Psoas muscle (tissue), 8 donors: ENCODE data around the gene RAD51B. TPM values are rescaled to one million over a fixed set of nuclear protein-coding genes. Genes with fewer than 3 reads are reported as not detected.

Experiments used
- ATAC-seq, 4 donors: fragments of 200-7000 bp; cut with Tn5 transposase; one replicate each; pipeline ENCODE4 v1.9.1; 2020; ENCODE audit warnings: moderate library complexity in 3 of 4, mild to moderate bottlenecking in 2 of 4
- DNase-seq, 2 donors: peaks; one replicate each; pipeline ENCODE4 v3.0.0-alpha.2; 2020
- H3K27ac ChIP-seq: fragments of 200-600 bp; one replicate; pipeline ENCODE4 v1.8.0; 2022
- H3K27me3 ChIP-seq, 3 donors: fragments of 200-600 bp in 1 of 3; one replicate each; pipeline versions ENCODE4 v1.6.1 to v1.8.0; 2013 to 2022; ENCODE audit warnings: low read length in 2 of 3, mild to moderate bottlenecking in 2 of 3, moderate library complexity in 1 of 3; ENCODE audit not compliant: insufficient read depth in 3 of 3
- H3K36me3 ChIP-seq, 2 donors: fragments of 200-600 bp in 1 of 2; one replicate each; pipeline versions ENCODE4 v1.6.1 to v1.8.0; 2013 to 2022; ENCODE audit warnings: low read depth in 1 of 2, mild to moderate bottlenecking in 1 of 2, moderate library complexity in 1 of 2; ENCODE audit not compliant: insufficient read depth in 1 of 2
- H3K4me1 ChIP-seq: fragments of 200-600 bp; one replicate; pipeline ENCODE4 v1.8.0; 2022
- H3K4me3 ChIP-seq: fragments of 200-600 bp; one replicate; pipeline ENCODE4 v1.8.0; 2022; ENCODE audit warnings: mild to moderate bottlenecking
- H3K9me3 ChIP-seq: fragments of 200-600 bp; one replicate; pipeline ENCODE4 v1.8.0; 2022
- WGBS, 3 donors: extraction: QIAGEN DNeasy Blood & Tissue Kit; methylation state at CpG; one replicate each; pipeline versions ENCODE4 v1.1.6 to v1.1.7; 2013; 5-methylcytosine and 5-hydroxymethylcytosine counted together
- intact Hi-C, 2 donors: fragments of 100-400 bp; cut with DNase I; formaldehyde crosslinking; loops; one replicate each; pipeline versions ENCODE4 v1.11.0 to v1.14.2; 2022
- polyA plus RNA-seq, 3 donors: library from polyadenylated mRNA; stranded (reverse); fragments of 200-250 nt; gene quantifications; one replicate each; pipeline ENCODE4 v1.2.3, GENCODE V29; 2013
- total RNA-seq, 4 donors: library from RNA; stranded (reverse); fragmentation: NEBNext Ultra II Directional in 2 of 4; extraction: Animal tissue kit (Norgen Biotek cat#: 25700) in 2 of 4; gene quantifications; one replicate each; pipeline versions ENCODE4 v1.2.1 to v1.2.4, GENCODE V29; 2021 to 2023
- TF ChIP-seq, protein P1 (sequence below): fragments of 200-600 bp; IDR thresholded peaks from one replicate; pipeline ENCODE4 v1.8.0; 2022; ENCODE audit warnings: antibody characterized with exemption
- donor health status: healthy with polysubstance abuse.
- donor health status: DM: no; HTN: no; CAD: no; lungs with moderate emphysema.
- donor health status: Bipolar disorder and iron deficiency.
- donor health status: healthy.
- donor health status: DM: yes; HTN: yes; CAD: no.
- donor health status: DM: no; HTN: no; CAD: no.
- donor health status: DM: no; HTN: no; CAD: no.
- donor health status: DM: yes; HTN: yes; CAD: no.

Gene RAD51B
- total and polyA plus RNA-seq, 7 donors, result 0.60 to 7.2 (median 2.2) TPM

GRCh38 chr14:68386446-68386845, 566.9 kb downstream of the RAD51B start:
- no peak for DNase-seq
- intact Hi-C loops, result no loop called here
- no peak overlapping the region for H3K27ac ChIP-seq
- no peaks in the 10 kb centered on the region for H3K27me3 ChIP-seq
- H3K9me3 ChIP-seq, result no peaks in the 10 kb centered on the region
- TF ChIP-seq, protein P1, sequence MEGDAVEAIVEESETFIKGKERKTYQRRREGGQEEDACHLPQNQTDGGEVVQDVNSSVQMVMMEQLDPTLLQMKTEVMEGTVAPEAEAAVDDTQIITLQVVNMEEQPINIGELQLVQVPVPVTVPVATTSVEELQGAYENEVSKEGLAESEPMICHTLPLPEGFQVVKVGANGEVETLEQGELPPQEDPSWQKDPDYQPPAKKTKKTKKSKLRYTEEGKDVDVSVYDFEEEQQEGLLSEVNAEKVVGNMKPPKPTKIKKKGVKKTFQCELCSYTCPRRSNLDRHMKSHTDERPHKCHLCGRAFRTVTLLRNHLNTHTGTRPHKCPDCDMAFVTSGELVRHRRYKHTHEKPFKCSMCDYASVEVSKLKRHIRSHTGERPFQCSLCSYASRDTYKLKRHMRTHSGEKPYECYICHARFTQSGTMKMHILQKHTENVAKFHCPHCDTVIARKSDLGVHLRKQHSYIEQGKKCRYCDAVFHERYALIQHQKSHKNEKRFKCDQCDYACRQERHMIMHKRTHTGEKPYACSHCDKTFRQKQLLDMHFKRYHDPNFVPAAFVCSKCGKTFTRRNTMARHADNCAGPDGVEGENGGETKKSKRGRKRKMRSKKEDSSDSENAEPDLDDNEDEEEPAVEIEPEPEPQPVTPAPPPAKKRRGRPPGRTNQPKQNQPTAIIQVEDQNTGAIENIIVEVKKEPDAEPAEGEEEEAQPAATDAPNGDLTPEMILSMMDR, result no peak
- no peak for ATAC-seq
- H3K36me3 ChIP-seq, result no peaks in the 10 kb centered on the region
- peaks cover 13% of the 10 kb centered on the region for H3K4me1 ChIP-seq
- no peak overlapping the region for H3K4me3 ChIP-seq
- WGBS, 3 donors, result 43 to 65% (median 50%) methylated on average over 1 of the region's 1 CpG

- ATAC-seq (no peak), DNase-seq (no peak)
- H3K36me3 ChIP-seq, result no peaks in the 10 kb centered on the region
- H3K9me3 ChIP-seq, result no peaks in the 10 kb centered on the region
- intact Hi-C loops, result no loop called here
- no peak overlapping the region for H3K4me3 ChIP-seq
- TF ChIP-seq, protein P1, result no peak
- no peak overlapping the region for H3K27ac ChIP-seq
- peaks cover 16% of the 10 kb centered on the region for H3K4me1 ChIP-seq
- WGBS, 3 donors, result 50 to 55% (median 53%) methylated on average over 6 of the region's 6 CpGs
- no peaks in the 10 kb centered on the region for H3K27me3 ChIP-seq
These were observed 567.6 kb downstream of the RAD51B start for GRCh38 chr14:68386950-68387779.

DNA sequence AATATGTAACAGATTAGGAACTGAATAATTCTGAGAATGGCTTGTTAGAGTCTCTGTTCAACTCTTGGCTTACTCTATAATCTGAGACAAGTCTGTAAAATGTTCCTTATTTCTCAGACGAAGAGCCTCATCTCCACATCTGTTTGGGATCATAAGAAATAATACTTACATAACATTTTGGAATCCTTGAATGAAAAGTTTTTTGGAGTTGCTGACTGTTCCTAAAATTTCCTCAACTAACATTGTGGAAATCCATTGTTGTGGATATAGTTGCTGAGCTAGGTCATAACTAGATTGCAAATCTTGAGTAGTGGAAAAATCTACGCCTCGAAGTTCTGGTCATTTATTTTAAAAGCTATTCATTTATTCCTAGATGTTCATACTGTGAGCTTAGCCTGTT, 570.4 kb downstream of the RAD51B start:
- DNase-seq, result no peak
- peaks cover 14% of the 10 kb centered on the region for H3K4me1 ChIP-seq

DNA sequence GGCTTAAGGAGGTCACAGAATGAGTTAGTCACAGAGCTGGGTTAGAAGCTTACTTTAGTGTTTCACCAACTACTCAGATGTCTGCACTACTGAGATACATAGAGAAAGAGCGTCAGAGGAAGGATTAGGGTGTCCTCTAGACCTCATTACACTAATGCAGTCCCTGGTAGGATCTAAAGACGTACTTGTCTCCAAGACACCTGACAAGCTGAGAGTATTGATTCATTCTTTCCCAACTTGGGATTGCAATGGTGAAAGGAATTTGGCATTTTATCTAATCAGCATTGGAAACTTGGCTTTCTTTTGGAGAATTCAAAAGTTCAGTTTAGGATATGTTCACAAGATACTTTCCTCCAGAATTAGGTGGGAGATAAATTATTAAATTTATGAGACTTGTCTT, 571.2 kb downstream of the RAD51B start:
- Histone ChIP-seq H3K27me3 (no peaks in the 10 kb centered on the region), H3K36me3 (no peaks in the 10 kb centered on the region), H3K4me1 (peaks cover 14% of the 10 kb centered on the region), H3K9me3 (no peaks in the 10 kb centered on the region), H3K4me3 (no peak overlapping the region), H3K27ac (peak overlapping the region; percentile 51)
- ATAC-seq (no peak), DNase-seq (no peak)
- intact Hi-C loops, result no loop called here
- 76 to 88% (median 86%) methylated on average over 2 of the region's 2 CpGs for WGBS, 3 donors
- TF ChIP-seq, protein P1, result no peak

More for the DNA sequence above, 570.4 kb downstream of the RAD51B start:
- no peak for ATAC-seq
- intact Hi-C loops, result no loop called here
- Histone ChIP-seq H3K27ac (peak overlapping the region; percentile 51), H3K27me3 (no peaks in the 10 kb centered on the region), H3K4me3 (no peak overlapping the region), H3K9me3 (no peaks in the 10 kb centered on the region), H3K36me3 (no peaks in the 10 kb centered on the region)
- WGBS, 3 donors, result 79 to 87% (median 83%) methylated on average over 3 of the region's 3 CpGs
- TF ChIP-seq, protein P1, result no peak
